NCI-H2171 (cell line): ENCODE data around the gene RBL2.
"Not testable (repeated sequence)": the region's sequence is repeated elsewhere in the genome, so short reads cannot be mapped to it uniquely, and the experiment has no call there.

Experiments
- DNase-seq: peaks from one replicate; lab custom pipeline; 2025; lab: John Stamatoyannopoulos, UW

RBL2 gene

GRCh38 chr16:53504665-53505064 lies 70.4 kb downstream of the RBL2 start:
- DNase-seq: no peak

GRCh38 chr16:53506254-53506653 lies 72.0 kb downstream of the RBL2 start:
- no peak for DNase-seq

DNA sequence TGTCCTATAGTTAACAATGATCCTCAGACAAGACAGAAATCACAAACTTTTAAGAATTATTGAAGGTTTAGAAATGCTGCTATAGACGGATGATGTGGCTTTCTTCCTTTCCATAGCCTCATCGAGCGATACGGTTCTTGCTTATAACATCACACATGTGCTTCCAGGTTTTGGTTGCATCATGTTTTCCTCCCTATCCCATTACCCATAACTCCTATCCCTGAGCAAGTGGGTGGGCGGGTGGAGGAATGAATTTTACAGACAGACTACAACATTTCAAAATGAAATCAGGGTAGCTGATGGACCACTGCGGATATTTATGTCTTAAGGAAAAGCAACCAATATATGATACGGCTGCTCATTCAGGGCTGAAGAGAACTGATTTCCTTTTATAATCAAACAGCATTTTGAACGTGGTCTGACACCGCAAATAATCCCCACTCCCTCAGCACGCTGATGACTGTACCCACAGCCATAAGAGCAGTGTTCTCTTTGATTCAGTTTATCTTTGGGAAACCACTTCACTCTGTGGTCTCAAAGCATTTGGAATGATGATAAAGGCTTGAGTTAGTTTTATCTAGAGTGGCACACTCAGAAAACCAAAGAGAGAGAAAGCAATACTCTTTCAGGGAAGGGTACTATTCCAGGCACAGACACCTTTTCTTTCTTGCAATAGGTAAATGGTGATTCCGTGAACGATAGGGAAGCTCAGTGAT lies 73.4 kb downstream of the RBL2 start:
- no peak for DNase-seq

DNA sequence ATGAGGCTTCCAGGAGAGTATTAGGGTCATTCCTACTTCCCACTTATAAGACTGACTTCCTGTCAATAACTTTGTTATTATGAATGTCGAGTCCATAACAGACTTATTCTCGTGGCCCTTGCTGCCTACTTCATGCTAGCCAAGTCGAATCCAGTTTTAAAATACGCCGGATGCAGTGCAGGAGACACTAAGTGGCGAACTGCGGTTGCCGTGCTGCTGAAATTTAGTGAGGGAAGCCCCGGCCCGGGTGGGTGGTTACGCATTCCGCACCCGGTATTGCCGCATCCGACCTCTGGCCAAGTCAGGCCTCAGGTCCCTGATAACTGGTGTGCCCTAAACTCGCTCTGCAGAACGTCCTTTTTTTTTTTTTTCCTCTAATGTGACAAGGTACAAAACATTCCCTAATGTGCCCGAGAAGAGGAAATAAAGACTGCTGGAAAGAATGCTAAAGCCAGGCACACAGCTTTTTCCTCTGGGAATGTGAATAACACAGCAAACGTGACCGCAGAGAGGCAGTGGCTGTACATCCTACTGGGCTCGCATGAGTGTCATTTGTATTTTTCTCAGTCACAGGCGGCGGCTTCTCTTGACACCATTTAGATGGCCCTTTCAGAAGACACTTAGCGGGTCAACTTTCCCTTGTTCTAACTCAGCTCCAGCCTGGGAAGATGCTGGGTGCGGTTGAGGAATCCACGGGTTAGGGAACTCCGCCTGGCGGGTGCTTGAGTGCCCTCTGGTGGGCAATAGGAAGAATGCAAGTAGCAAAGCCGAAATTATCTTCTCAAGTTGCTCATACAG lies 75.8 kb downstream of the RBL2 start:
- peak; percentile 16 for DNase-seq

- DNase-seq: no peak
Observed at GRCh38 chr16:53510704-53511070, 76.4 kb downstream of the RBL2 start.

DNA sequence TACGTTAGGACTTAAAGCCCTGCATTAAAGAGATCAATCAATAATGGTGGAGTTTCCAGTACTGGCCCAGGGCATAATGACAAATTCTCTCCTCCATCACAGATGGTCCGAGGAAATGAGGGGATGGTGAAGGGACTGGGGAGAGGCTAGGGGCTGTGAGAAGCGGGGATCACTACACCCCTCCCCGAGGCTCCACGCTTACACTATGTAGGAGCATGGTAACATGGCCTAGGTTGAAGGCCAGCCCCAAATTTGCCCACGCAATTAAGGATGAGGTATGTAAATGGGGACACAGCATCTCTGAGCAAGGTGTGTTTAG lies 76.8 kb downstream of the RBL2 start:
- no peak for DNase-seq

DNA sequence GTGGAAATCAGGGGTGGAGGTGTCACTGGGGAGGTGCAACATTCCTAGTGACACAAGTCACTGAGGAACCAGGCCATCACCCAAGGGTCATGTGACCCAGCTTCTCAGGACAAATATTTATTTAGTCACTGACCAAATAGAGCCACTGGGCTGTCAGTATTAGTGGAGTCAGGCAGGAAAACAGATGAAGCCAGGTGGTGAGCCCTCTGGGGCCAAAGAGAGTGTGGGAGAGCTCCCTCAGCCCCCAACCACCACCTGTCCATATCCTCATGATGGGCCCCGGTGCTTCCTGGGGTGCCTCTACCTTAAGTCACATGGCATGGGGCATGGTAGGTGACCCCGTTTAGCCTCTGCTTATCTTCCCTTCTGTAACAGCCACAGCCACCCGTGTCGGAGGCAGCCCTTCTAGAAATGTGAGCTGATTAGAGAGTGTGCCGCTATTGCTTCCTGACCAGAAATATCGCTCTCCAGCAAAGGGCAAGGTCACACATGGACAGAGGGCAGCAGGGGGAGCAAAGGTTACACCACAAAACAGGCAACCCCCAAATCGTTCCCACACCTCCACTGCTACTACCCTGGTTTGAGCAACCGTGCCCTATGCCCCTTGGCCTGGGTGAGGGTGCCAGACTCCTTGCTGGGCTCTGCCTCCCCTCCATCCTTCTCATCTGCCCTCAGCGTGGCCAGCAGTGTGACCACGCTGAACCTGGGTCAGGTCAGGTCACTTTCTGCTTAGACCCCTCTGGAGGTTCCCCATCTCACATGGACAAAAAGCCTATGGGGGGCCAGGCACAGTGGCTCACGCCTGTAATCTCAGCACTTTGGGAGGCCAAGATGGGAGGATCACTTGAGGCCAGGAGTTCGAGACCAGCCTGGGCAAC lies 77.4 kb downstream of the RBL2 start:
- no peak for DNase-seq

DNA sequence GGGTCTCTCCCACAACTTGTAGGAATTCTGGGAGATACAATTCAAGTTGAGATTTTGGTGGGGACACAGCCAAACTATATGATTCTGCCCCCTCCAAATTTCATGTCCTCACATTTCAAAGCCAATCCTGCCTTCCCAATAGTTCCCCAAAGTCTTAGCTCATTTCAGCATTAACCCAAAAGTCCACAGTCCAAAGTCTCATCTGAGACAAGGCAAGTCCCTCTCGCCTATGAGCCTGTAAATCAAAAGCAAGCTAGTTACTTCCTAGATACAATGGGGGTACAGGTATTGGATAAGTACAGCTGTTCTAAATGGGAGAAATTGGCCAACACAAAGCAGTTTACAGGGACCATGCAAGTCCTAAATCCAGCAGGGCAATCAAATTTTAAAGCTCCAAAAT lies 78.5 kb downstream of the RBL2 start:
- DNase-seq: not testable (repeated sequence)

- DNase-seq: no peak
Observed at GRCh38 chr16:53515259-53515658, 81.0 kb downstream of the RBL2 start.

DNA sequence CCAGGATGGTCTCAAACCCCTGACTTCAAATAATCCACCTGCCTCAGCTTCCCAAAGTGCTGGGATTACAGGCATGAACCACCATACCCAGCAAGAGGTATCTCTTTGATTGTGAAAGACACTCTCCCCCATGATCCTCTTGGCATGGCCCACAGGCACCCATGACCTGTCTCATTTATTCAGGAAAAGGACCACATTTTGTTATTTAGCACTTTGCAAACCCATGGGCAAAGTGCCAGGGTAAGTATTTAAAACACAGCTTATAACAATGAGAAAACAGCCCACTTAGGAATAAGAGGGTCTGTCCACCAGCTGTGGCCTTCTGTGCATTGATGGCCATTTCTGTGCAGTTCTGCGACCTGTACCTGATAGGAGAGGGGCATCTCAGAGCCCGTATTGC lies 81.5 kb downstream of the RBL2 start:
- no peak for DNase-seq

DNA sequence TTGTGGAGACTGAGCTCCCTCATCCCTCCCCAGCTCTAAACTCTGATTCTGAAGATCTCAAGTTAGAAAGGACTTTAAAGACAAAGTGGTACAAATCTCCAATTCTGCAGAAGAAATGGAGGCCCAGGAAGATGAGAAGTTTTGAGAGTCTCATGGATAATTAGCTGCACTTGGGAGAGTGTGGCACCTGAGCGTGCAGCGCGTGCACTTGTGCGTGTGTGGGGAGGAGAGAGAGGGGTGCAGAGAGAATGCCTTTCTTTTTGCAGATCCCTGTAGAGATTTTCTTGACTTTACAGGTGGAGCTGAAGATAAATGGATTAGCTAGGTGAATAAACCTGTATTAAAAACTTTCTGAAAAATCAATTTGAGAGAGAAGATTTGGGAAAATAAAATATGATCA lies 83.6 kb downstream of the RBL2 start:
- DNase-seq: no peak

DNA sequence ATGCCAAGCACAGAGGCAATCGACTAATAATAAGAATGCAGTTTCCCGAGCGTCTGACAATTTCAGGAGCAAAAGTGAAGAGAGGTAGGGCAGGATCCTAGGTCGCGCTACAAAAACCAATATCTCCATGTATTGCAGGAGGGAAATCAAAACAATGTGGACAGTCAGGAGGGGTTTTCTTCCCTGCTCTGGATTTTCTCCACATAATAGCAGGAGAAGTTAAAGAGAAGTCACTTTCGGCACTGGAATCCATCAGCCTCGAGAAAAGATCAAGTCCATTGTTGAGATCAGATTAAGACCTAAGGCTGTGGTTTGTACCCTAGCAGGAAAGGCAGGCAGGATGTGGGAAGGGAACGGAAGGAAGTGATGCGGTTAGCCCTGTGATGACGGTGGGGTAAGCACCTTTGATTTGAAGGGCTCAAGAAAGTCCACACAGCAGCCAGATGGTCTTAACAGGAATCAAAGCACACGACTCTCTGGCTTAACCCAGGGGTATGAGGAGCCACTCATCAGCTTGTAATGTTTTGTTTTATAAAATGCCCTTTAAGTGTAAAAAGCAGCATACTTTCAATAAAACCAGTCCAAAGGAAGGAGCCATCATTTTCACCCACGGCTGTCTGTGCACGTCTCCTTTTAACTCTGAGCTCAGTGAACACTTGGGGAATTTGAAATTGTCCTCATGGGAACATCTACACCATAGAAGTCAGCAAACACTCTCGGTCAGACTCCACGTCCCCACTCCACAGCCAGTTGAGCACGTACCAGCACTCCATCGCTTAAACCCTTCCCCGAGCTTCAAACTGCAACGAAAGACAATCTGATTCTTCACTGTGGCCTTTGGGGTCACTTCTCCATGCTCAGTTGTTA lies 84.5 kb downstream of the RBL2 start:
- no peak for DNase-seq

DNA sequence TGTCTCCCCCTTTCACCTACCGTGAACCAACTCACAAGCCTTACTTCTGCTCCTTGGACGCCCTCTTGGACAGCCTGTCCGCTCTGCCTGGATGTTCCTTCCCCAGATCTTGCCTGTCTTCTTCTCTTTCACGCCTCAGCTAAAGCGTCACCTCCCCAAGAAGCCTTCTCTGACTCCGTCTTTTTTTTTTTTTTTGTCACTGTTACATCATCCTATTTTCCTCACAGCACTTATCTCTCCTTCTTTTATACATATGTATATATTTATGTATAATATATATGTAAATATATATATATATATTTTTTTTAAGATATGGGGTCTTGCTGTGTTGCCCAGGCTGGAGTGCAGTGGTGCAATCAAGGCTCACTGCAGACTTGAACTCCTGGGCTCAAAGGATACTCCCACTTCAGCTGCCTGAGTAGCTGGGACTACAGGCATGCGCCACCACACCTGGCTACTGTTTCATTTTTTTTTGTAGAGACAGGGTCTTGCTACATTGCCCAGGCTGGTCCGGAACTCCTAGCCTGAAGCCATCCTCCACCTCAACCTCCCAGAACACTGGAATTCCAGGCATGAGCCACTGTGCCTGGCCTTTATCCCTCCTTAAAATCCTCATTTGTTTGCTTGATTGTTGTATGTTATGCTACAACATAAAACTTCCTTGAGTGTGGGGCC lies 85.3 kb downstream of the RBL2 start:
- no peak for DNase-seq

- no peak for DNase-seq
Observed at GRCh38 chr16:53523126-53523804, 89.0 kb downstream of the RBL2 start.

- no peak for DNase-seq
Observed at GRCh38 chr16:53523971-53524548, 89.8 kb downstream of the RBL2 start.

- no peak for DNase-seq
Observed at GRCh38 chr16:53528797-53529196, 94.5 kb downstream of the RBL2 start.

DNA sequence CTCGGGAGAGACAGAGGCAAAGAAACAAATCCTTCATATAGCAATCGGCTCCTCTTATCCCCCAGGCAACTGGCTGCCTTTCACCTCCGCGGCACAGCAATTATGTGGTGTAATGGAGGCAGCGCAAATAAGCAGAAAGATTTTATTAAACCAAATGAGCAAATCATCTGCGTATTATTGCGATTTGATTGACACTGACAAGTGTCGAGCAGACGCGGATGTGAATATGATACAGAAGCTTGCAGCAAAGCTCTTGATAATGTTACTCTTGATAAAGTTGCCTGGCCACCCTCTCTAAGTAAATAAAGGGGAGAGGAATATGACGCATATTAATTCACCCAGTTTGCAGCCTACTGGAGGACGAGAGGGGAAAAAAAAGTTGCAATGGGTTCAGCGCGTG lies 95.2 kb downstream of the RBL2 start:
- peak; percentile 45 for DNase-seq

GRCh38 chr16:53530046-53530445 lies 95.8 kb downstream of the RBL2 start:
- peak; percentile 57 for DNase-seq

GRCh38 chr16:53530741-53531140 lies 96.5 kb downstream of the RBL2 start:
- DNase-seq: no peak

GRCh38 chr16:53534206-53534605 lies 99.9 kb downstream of the RBL2 start:
- no peak for DNase-seq
